NCI-H510A (cell line): Measurements from ENCODE around the gene GUSB.
A peak's percentile ranks its signal among the peaks of the same experiment; 100 is the strongest.
"Not testable (repeated sequence)": the region's sequence is repeated elsewhere in the genome, so short reads cannot be mapped to it uniquely, and the experiment has no call there.

Experiments
- DNase-seq: peaks from one replicate; lab custom pipeline; 2025; lab: John Stamatoyannopoulos, UW

Gene GUSB

GRCh38 chr7:65981965-65982792, at the start of gene GUSB:
Gene GUSB, minus strand, starts transcription at chr7:65982213. Its CDS starts 30 bp downstream, at chr7:65982183.
- peak; percentile 82 for DNase-seq

GRCh38 chr7:66028342-66028741, 46.3 kb upstream of the GUSB start:
- not testable (repeated sequence) for DNase-seq

- DNase-seq, result no peak
These were observed 34.1 kb upstream of the GUSB start for GRCh38 chr7:66016131-66016461.

- no peak for DNase-seq
These were observed 33.6 kb upstream of the GUSB start for GRCh38 chr7:66015440-66016130.

GRCh38 chr7:66013938-66014337, 31.9 kb upstream of the GUSB start:
- no peak for DNase-seq

- DNase-seq, result no peak
These were observed 25.2 kb upstream of the GUSB start for GRCh38 chr7:66007232-66007631.

GRCh38 chr7:66005115-66005671, 23.2 kb upstream of the GUSB start:
- DNase-seq, result not testable (repeated sequence)

- DNase-seq, result not testable (repeated sequence)
These were observed 18.9 kb upstream of the GUSB start for GRCh38 chr7:66000823-66001417.

- DNase-seq, result not testable (repeated sequence)
These were observed 13.0 kb upstream of the GUSB start for GRCh38 chr7:65994984-65995383.

GRCh38 chr7:65992526-65992925, 10.5 kb upstream of the GUSB start:
- no peak for DNase-seq

GRCh38 chr7:65991829-65992228, 9.8 kb upstream of the GUSB start:
- DNase-seq, result not testable (repeated sequence)

- DNase-seq, result no peak
These were observed 7.7 kb upstream of the GUSB start for GRCh38 chr7:65989694-65990080.

GRCh38 chr7:65988503-65988902, 6.5 kb upstream of the GUSB start:
- DNase-seq, result not testable (repeated sequence)

- no peak for DNase-seq
These were observed 6.1 kb upstream of the GUSB start for GRCh38 chr7:65988084-65988483.

- DNase-seq, result no peak
These were observed 2.1 kb upstream of the GUSB start for GRCh38 chr7:65983965-65984658.

- DNase-seq, result no peak
These were observed 1.3 kb downstream of the GUSB start for GRCh38 chr7:65980478-65981250.

- no peak for DNase-seq
These were observed 2.2 kb downstream of the GUSB start for GRCh38 chr7:65979583-65980477.

- no peak for DNase-seq
These were observed 3.0 kb downstream of the GUSB start for GRCh38 chr7:65978891-65979582.

GRCh38 chr7:65976659-65977196, 5.3 kb downstream of the GUSB start:
- DNase-seq, result no peak
